Body of pancreas (tissue), 4 donors: Measurements from ENCODE around the gene MED31.

Experiments
- CTCF ChIP-seq, 7 experiments: fragments of 450-650 bp in 4 of 7; fragments of 200-600 bp in 3 of 7; sonication (generic) in 3 of 7; IDR thresholded peaks; one replicate each; pipeline ENCODE4 v1.5.1; 2016 to 2019; ENCODE audit warnings: antibody characterized with exemption in 7 of 7
- POLR2A ChIP-seq, 3 donors: fragments of 450-650 bp; IDR thresholded peaks; one replicate each; pipeline ENCODE4 v1.6.1; 2016; ENCODE audit warnings: antibody characterized with exemption in 3 of 3, mild to moderate bottlenecking in 2 of 3

- no peak for TF ChIP-seq CTCF (IDR thresholded peaks at IDR 0.05)
- no peak for TF ChIP-seq POLR2A (IDR thresholded peaks at IDR 0.05)
Observed at GRCh38 chr17:6639586-6640535, 11.5 kb downstream of the MED31 start.
